ENCODE results near the gene CDK5.

GRCh38 chr7:151010037-151010306 is 47.7 kb downstream of the CDK5 start:
- TF ChIP-seq CTCF (IDR thresholded peaks at IDR 0.05; ENCODE audit: insufficient read depth, low read depth, low read length) (no peak), EZH2 (IDR thresholded peaks at IDR 0.05; ENCODE audit: insufficient read depth, low read length) (no peak)
